Neuron (in vitro differentiated cells): Measurements from ENCODE around the gene CEP83.

Experiments
- H2AFZ ChIP-seq: one replicate; pipeline ENCODE4 v1.6.1; 2013; ENCODE audit warnings: low read depth, mild to moderate bottlenecking, inconsistent platforms, low read length, moderate library complexity
- H3K27me3 ChIP-seq: one replicate; pipeline ENCODE4 v1.6.1; 2013; ENCODE audit warnings: low read length; ENCODE audit not compliant: insufficient read depth
- H3K36me3 ChIP-seq: one replicate; pipeline ENCODE4 v1.6.1; 2013; ENCODE audit warnings: low read length; ENCODE audit not compliant: insufficient read depth
- H3K4me1 ChIP-seq: one replicate; pipeline ENCODE4 v1.6.1; 2013; ENCODE audit warnings: low read length; ENCODE audit not compliant: insufficient read depth
- H3K4me3 ChIP-seq: 2 replicates; pipeline ENCODE4 v1.5.1; 2013; ENCODE audit warnings: mild to moderate bottlenecking, low read length, moderate library complexity
- H3K9me3 ChIP-seq: one replicate; pipeline ENCODE4 v1.6.1; 2013; ENCODE audit warnings: low read length

Gene CEP83

GRCh38 chr12:94459728-94460615, at the start of gene CEP83:
CEP83 (minus strand) TSS chr12:94459867; CDS start chr12:94412490, 47,377 bp downstream.
- H3K9me3 ChIP-seq, result no peaks in the 10 kb centered on the region
- no peaks in the 10 kb centered on the region for H3K27me3 ChIP-seq
- peak within 1 kb of the TSS; percentile 94 for H3K4me3 ChIP-seq
- H3K4me1 ChIP-seq, result peaks cover 10% of the 10 kb centered on the region
- H3K36me3 ChIP-seq, result no peaks in the 10 kb centered on the region
- peak within 1 kb of the TSS; percentile 76 for H2AFZ ChIP-seq

- Histone ChIP-seq H3K27me3 (no peaks in the 10 kb centered on the region), H3K4me3 (no peak overlapping the region), H3K9me3 (no peaks in the 10 kb centered on the region), H3K4me1 (peaks cover 7% of the 10 kb centered on the region), H2AFZ (no peak overlapping the region), H3K36me3 (no peaks in the 10 kb centered on the region)
Measured at GRCh38 chr12:94509317-94509716, 49.6 kb upstream of the CEP83 start.

GRCh38 chr12:94507455-94507854, 47.8 kb upstream of the CEP83 start:
- Histone ChIP-seq H3K4me1 (peaks cover 7% of the 10 kb centered on the region), H3K4me3 (no peak overlapping the region), H3K36me3 (no peaks in the 10 kb centered on the region), H3K9me3 (no peaks in the 10 kb centered on the region), H3K27me3 (no peaks in the 10 kb centered on the region), H2AFZ (no peak overlapping the region)

- no peak overlapping the region for H3K4me3 ChIP-seq
- no peaks in the 10 kb centered on the region for H3K4me1 ChIP-seq
- no peaks in the 10 kb centered on the region for H3K27me3 ChIP-seq
- H2AFZ ChIP-seq, result no peak overlapping the region
- no peaks in the 10 kb centered on the region for H3K36me3 ChIP-seq
- H3K9me3 ChIP-seq, result no peaks in the 10 kb centered on the region
Measured at GRCh38 chr12:94504386-94504785, 44.7 kb upstream of the CEP83 start.

- no peaks in the 10 kb centered on the region for H3K9me3 ChIP-seq
- no peaks in the 10 kb centered on the region for H3K36me3 ChIP-seq
- H3K4me1 ChIP-seq, result no peaks in the 10 kb centered on the region
- no peak overlapping the region for H2AFZ ChIP-seq
- H3K4me3 ChIP-seq, result no peak overlapping the region
- no peaks in the 10 kb centered on the region for H3K27me3 ChIP-seq
Measured at GRCh38 chr12:94503619-94504018, 44.0 kb upstream of the CEP83 start.

DNA sequence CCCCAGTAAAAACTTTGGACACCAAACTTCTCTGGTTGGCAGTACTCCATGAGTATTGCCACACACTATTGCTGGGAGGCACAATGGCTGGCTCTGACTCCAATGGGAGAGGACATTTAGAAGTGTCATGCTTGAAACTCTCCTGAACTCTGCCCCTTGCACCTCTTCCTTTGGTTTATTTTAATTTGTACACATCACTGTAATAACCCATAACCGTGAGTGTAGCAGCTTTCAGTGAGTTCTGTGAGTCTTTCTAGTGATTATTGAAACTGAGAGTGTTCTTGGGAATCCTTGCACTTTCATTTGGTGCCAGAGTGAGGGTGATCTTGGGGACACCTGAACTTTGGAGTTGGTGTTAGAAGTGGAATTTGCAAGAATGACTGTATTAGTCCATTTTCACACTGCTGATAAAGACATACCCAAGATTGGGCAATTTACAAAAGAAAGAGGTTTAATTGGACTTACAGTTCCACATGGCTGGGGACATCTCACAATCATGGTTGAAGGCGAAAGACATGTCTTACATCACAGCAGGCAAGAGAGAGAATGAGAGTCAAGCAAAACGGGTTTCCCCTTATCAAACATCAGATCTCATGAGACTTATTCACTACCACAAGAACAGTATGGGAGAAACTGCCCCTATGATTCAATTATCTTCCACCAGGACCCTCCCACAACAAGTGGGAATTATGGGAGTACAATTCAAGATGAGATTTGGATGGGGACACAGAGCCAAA, 41.3 kb upstream of the CEP83 start:
- no peaks in the 10 kb centered on the region for H3K27me3 ChIP-seq
- H3K36me3 ChIP-seq, result no peaks in the 10 kb centered on the region
- H3K4me3 ChIP-seq, result no peak overlapping the region
- H2AFZ ChIP-seq, result no peak overlapping the region
- H3K4me1 ChIP-seq, result no peaks in the 10 kb centered on the region
- H3K9me3 ChIP-seq, result peaks cover 9% of the 10 kb centered on the region

DNA sequence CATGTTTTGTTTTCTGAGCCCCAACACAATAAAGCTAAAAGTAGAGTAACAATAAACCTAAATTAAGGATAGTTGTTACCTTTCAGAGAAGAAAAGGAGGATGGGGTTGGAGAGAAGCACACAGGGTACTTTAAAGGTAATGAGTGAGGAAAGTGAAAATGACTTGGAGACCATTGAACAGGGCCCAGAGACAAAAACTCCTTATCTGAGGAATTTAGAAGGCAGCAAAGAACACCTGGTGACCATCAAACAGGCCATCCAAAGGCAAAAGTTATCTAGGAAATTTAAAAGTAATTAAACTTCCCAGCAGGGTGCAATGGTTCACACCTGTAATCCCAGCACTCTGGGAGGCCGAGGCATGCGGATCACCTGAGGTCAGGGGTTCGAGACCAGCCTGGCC, 39.0 kb upstream of the CEP83 start:
- H3K4me1 ChIP-seq, result no peaks in the 10 kb centered on the region
- no peak overlapping the region for H2AFZ ChIP-seq
- peaks cover 9% of the 10 kb centered on the region for H3K9me3 ChIP-seq
- H3K4me3 ChIP-seq, result no peak overlapping the region
- H3K36me3 ChIP-seq, result no peaks in the 10 kb centered on the region
- H3K27me3 ChIP-seq, result no peaks in the 10 kb centered on the region

DNA sequence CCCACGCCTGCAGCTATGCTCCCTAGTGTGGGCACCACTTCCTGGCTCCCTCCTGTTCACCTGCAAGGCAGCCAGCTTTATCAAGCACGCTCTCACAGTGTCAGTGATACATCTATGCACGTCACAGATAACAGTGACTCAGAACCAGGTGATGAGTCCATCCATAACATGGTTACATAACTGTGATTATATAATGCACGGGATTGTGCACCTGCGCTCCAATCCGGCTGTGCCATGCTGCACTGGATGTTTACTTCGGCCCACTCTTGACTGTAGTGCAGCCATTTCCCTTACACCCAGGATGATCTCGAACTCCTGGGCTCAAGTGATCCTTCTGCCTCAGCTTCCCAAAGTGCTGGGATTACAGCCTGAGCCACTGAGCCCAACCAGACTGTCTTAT, 38.4 kb upstream of the CEP83 start:
- H3K27me3 ChIP-seq, result no peaks in the 10 kb centered on the region
- no peaks in the 10 kb centered on the region for H3K36me3 ChIP-seq
- peaks cover 9% of the 10 kb centered on the region for H3K9me3 ChIP-seq
- no peak overlapping the region for H3K4me3 ChIP-seq
- H3K4me1 ChIP-seq, result no peaks in the 10 kb centered on the region
- no peak overlapping the region for H2AFZ ChIP-seq

- Histone ChIP-seq H3K9me3 (peaks cover 9% of the 10 kb centered on the region), H3K4me1 (peaks cover 4% of the 10 kb centered on the region), H2AFZ (no peak overlapping the region), H3K27me3 (no peaks in the 10 kb centered on the region), H3K36me3 (no peaks in the 10 kb centered on the region), H3K4me3 (no peak overlapping the region)
Measured at GRCh38 chr12:94495445-94496115, 35.9 kb upstream of the CEP83 start.

DNA sequence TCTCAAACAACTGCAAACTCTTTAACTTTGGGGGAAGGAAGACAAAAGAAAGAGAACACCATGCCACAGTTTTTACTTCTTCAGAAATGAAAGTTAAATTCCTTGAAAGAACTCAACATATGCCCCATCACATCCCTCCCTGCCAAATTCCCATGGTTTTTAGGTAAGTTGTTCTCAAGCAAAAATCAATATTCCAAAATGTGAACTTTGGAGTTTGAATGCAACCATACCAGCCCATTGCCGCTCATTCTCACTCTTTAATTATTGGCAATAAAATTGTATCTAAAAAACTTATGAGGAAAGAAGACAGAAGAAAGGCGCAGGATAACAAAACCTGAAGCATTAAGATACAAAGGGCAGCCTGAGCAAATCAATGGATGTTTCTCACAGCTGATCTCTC, 31.8 kb upstream of the CEP83 start:
- H3K36me3 ChIP-seq, result no peaks in the 10 kb centered on the region

GRCh38 chr12:94488463-94488862, 28.8 kb upstream of the CEP83 start:
- peaks cover 27% of the 10 kb centered on the region for H3K4me1 ChIP-seq
- no peaks in the 10 kb centered on the region for H3K9me3 ChIP-seq
- H3K36me3 ChIP-seq, result no peaks in the 10 kb centered on the region
- H2AFZ ChIP-seq, result no peak overlapping the region
- H3K4me3 ChIP-seq, result no peak overlapping the region
- H3K27me3 ChIP-seq, result no peaks in the 10 kb centered on the region

More for the DNA sequence above, 31.8 kb upstream of the CEP83 start:
- Histone ChIP-seq H2AFZ (no peak overlapping the region), H3K4me1 (peaks cover 27% of the 10 kb centered on the region), H3K4me3 (no peak overlapping the region), H3K27me3 (no peaks in the 10 kb centered on the region), H3K9me3 (no peaks in the 10 kb centered on the region)

GRCh38 chr12:94481734-94482133, 22.1 kb upstream of the CEP83 start:
- H3K27me3 ChIP-seq, result no peaks in the 10 kb centered on the region
- no peaks in the 10 kb centered on the region for H3K36me3 ChIP-seq
- H3K9me3 ChIP-seq, result no peaks in the 10 kb centered on the region
- H3K4me3 ChIP-seq, result no peak overlapping the region
- H2AFZ ChIP-seq, result no peak overlapping the region
- no peaks in the 10 kb centered on the region for H3K4me1 ChIP-seq

DNA sequence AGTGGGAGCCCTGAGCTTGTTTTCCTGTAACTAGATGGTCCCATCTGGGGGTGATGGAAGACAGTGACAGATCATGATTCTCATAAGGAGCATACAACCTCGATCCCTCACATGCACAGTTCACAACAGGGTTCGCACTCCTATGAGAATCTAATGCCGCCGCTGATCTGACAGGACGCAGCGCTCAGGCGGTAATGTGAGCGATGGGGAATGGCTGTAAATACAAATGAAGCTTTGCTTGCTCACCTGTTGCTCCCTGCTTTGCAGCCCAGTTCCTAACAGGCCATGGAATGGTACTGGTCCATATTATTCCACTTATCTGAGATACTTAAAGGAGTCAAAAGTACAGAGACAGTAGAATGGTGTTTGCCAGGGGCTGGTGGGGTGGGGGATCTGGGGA, 9.9 kb upstream of the CEP83 start:
- Histone ChIP-seq H3K36me3 (no peaks in the 10 kb centered on the region), H3K9me3 (peaks cover 5% of the 10 kb centered on the region), H3K4me1 (no peaks in the 10 kb centered on the region), H2AFZ (no peak overlapping the region), H3K4me3 (no peak overlapping the region), H3K27me3 (no peaks in the 10 kb centered on the region)
